ENCODE measurements around the gene UBE2F.
"Not testable (repeated sequence)": the region's sequence is repeated elsewhere in the genome, so short reads cannot be mapped to it uniquely, and the experiment has no call there.

UBE2F gene

GRCh38 chr2:238020816-238021215 lies 54.0 kb downstream of the UBE2F start:
- DNase-seq (ENCODE audit: low read depth in 2 of 2): no peak

DNA sequence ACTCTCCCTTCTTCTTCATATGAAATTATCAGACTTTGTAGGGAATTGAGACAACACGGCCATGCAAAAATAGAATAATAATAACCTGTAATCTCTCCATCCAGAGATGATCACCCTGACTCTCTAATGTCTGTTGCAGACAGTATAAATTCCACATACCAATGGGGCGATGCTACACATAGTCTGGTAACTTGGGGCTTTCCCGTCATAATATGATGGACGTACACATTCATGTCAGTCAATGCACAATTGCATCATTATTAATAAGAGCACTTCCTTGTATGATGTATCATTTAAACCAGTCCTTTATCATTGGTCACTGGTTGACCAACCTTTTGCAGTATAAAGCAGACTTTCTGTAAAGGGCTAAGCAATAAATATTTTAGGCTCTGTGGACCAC lies 54.5 kb downstream of the UBE2F start:
- DNase-seq (ENCODE audit: low read depth in 2 of 2): no peak

DNA sequence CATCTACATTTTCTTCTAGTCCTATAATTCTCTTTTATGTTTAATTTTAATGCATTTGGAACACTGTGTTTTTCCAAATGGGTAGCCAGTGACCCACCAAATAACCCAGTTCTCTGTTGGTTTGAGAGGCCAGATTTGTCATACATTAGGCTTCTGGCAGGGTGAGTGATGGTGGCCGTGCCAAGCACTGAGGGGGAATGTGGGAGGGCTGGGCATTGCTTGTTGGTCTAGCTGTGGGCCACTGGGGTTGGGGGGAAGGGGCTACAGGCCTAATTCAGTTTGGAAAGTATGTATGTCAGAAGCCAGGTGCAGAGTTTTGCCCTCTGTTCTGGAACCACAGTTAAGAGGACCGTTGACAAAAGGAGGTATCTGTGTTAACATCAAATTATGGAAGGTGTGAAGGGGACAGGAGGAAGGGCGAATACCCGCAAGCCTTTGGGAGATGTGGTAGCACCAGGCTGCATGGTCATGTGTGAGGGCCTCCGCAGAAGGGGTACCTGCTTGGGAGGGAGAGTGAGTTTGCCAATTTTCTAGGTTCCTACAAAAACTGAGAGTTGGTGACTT lies 55.9 kb downstream of the UBE2F start:
- DNase-seq (ENCODE audit: low read depth in 2 of 2): no peak

DNA sequence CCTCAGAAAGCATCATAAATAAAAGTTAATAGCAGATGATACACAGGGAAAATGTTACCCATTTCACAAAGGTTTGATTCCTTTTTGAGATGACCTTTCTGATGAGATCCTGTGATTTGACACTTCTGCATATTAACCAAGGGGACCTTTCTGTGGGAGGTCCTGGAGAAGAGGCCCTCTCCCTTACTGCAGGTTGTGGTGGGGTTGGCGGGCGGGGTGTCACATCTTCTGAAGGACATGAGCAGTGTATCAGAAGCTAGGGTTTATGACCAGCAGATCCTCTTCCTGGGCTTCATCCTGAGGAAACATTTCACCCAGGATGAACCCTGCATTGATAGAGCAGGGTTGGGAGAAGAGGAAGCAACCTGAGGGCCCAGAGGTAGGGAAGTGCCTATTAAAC lies 56.8 kb downstream of the UBE2F start:
- no peak for DNase-seq (ENCODE audit: low read depth in 2 of 2)

- no peak for DNase-seq (ENCODE audit: low read depth in 2 of 2)
Measured at GRCh38 chr2:238024986-238025385, 58.2 kb downstream of the UBE2F start.

GRCh38 chr2:238025741-238026360 lies 59.0 kb downstream of the UBE2F start:
- DNase-seq (ENCODE audit: low read depth in 2 of 2): no peak

- no peak for DNase-seq (ENCODE audit: low read depth in 2 of 2)
Measured at GRCh38 chr2:238027058-238027457, 60.2 kb downstream of the UBE2F start.

DNA sequence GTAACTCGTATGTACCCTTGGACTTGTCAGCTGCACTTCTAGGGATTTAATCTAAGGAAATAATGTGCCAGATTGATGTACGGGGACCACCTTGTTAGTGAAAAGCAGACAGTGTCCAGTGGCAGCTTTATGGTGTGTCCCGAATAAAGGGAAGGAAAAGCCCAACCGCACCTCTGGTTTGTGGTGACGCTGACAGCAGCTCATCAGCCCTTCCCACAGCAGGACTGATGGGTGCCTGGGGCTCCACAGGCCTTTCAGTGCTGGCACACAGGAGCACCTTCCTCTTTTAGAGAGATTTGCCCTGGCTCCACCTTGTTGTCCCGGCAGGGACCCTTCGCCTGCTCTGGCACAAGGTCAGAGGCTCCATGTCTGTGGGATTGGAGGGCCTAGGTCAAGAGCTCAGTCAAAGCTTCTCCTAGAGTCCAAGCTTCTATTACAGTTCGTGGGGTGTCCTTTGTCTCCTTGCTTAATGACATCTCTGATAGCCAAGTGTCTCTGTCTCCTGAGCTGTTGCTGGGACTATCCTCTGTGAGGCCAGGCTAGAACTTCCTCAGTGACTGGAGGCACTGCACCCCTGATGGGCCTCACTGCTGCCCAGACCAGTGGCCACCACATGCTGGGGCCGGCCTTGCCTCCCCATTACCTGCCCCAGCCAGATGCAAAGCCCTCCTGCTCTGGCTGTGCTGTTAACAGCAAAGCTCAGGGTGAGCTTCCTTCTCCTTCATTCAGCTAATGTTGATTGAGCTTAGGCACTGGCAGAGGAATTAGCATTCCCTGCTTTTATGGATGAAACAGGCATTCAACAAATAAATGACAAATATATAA lies 61.0 kb downstream of the UBE2F start:
- DNase-seq (ENCODE audit: low read depth in 2 of 2): no peak

DNA sequence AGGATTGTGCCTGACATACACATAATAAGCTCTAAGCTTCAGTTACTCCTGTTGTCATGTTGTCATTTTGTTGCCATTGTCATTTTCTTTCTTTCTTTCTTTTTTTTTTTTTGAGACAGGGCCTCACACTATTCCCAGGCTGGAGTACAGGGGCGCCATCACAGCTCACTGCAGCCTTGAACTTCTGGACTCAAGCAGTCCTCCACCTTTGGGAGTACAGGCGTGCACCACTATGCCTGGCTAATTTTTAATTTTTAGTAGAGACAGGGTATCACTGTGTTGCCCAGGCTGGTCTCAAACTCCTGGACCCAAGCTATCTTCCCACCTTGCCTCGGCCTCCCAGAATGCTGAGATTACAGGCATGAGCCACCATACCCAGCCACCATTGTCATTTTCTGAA lies 63.0 kb downstream of the UBE2F start:
- no peak for DNase-seq (ENCODE audit: low read depth in 2 of 2)

DNA sequence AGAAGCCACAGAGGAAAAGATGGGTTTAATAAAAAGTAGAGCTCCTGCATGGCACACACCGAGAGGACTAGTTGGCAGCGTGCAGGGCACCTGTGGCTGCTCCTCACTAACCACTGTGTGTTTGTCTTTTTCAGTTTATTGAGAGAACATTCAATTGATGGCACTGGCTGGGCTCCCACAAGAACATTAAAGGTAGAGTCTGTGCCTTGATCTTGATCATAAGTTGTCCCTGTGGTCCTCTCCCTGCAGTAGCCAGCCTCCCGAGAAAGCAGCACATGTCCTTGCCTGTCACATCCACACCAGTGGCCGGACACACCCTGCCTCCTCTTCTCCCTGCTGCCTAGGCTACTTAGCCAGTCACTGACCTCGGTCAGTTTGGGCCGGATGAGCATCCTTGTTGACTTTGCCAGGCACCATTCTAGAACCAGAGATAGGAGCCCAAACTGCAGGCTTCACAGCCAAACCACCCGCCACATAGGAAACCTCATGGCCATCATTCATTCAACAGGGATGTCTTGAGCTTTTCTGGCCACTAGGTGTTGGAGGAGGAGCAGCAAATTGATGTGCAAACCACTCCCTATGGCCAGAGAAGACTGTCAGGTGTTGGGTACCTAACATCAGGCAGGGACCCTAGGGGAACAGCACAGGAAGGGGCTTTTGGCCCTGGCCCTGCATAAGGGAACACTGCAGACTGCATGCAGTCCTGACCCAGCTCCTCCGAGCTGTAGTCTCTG lies 63.8 kb downstream of the UBE2F start:
- DNase-seq (ENCODE audit: low read depth in 2 of 2): no peak

DNA sequence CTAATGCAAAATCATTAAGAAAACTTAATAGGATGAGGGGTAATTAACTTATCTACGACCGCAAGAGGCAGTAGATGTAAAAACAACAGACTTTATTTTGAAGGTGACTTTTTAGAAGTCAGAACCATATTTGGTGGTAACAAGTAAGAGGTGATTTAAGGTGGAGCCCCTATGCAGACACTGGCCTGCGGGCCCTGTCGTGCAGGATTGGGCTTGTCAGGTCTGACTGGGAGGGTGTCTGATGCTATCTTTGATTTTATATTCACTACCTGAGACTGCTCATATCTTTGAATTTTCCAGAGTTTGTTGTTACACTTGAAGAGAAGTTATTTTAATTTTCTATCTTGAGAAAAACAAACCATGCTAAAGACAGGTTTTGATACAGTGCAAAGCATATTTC lies 64.9 kb downstream of the UBE2F start:
- DNase-seq (ENCODE audit: low read depth in 2 of 2): no peak

GRCh38 chr2:238032755-238033337 lies 66.0 kb downstream of the UBE2F start:
- DNase-seq (ENCODE audit: low read depth in 2 of 2): no peak

DNA sequence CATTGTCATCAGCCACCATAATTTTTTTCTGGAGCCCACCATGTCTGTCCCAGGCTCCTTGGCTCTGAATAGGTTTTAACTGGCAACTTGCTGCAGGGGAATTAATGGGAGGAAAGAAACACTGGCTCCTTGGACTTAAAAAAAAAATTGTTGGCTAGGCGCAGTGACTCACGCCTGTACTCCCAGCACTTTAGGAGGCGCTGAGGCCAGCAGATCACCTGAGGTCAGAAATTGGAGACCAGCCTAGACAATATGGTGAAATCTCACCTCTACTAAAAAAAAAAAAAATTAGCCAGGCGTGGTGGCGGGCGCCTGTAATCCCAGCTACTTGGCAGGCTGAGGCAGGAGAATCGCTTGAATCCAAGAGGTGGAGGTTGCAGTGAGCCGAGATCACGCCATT lies 67.2 kb downstream of the UBE2F start:
- DNase-seq (ENCODE audit: low read depth in 2 of 2): not testable (repeated sequence)

DNA sequence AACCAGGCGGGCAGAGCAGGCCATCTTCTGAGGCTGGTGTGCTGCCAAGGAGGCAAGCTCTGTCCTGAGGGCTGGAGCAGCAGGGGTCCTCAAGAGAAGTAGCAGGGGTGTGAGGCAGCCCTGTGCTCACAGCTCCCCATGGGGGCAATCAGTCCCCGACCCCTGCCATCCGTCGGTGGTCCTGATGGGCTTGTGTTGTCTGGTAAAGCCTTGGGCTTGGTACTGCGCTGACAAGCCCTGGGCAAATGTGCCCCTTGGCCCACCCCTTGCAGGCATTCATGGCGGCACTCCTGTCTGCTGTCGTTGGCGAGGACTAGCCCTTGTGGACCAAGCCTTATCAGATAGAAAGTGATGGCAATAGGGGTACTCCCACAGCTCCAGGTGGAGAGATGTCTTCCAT lies 71.4 kb downstream of the UBE2F start:
- DNase-seq (ENCODE audit: low read depth in 2 of 2): no peak

- no peak for DNase-seq (ENCODE audit: low read depth in 2 of 2)
Measured at GRCh38 chr2:238039151-238039550, 72.3 kb downstream of the UBE2F start.

DNA sequence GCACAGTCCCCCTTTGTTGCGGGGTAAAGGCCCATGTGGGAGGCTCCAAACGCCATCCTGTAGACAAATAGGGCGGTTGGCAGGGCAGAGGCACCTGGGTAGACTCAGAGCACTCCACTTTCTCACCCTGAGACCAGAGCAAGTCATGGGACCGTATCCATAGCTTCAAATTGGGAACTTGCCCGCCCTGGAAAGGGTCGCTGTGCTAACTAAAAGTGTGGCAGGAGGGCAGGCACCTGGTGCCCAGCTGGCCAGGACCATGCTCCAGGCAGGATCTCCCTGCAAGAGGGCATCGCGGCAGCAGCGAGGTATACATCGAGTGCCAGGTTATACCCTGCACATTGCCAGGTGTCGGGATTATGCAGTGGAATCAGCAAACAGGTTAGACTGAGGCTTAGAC lies 73.2 kb downstream of the UBE2F start:
- no peak for DNase-seq (ENCODE audit: low read depth in 2 of 2)

- no peak for DNase-seq (ENCODE audit: low read depth in 2 of 2)
Measured at GRCh38 chr2:238040918-238041317, 74.1 kb downstream of the UBE2F start.

- DNase-seq (ENCODE audit: low read depth in 2 of 2): no peak
Measured at GRCh38 chr2:238042090-238042489, 75.3 kb downstream of the UBE2F start.

- DNase-seq (ENCODE audit: low read depth in 2 of 2): no peak
Measured at GRCh38 chr2:238042849-238043584, 76.2 kb downstream of the UBE2F start.

DNA sequence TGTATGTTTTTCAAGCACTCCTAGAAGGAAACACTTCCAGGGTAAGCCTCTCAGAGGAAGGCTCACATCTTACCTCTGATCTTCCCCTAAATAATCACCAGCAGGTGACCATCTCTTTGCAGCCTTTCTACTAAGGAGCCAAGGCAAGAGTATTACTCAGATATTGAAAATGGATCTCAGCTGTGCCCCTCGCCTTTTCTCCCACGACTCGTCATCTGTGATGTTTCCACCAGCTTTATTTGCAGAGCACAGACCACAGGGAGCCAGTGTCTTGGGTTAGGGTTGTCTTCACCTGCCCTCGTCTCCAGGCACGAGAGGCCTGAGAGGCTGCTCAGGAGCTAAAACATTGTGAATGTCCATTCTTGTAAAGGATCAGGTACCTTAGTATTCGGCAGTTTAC lies 77.0 kb downstream of the UBE2F start:
- DNase-seq (ENCODE audit: low read depth in 2 of 2): no peak

- no peak for DNase-seq (ENCODE audit: low read depth in 2 of 2)
Measured at GRCh38 chr2:238045575-238045974, 78.8 kb downstream of the UBE2F start.

Data from stimulated activated CD8-positive, alpha-beta memory T cell treated with anti-CD3 and anti-CD28 coated beads, Interleukin-7, amount 100 ng/mL, for 1 hour (primary cell).